NB4 (cell line): ENCODE data around the gene PLEKHM2.

Experiments used
- DNase-seq: peaks from one replicate; pipeline ENCODE4 v3.0.0; 2010; ENCODE audit warnings: low read depth
- H3K4me3 ChIP-seq: one replicate; pipeline ENCODE4 v1.5.1; 2011; ENCODE audit warnings: mild to moderate bottlenecking, low read depth, low read length, moderate library complexity
- CTCF ChIP-seq: IDR thresholded peaks from one replicate; pipeline ENCODE4 v1.5.1; 2012; ENCODE audit warnings: low read depth, low read length
- MYC ChIP-seq: IDR thresholded peaks from 2 replicates; pipeline ENCODE4 v1.6.1; 2011; ENCODE audit warnings: low read depth, low read length
- POLR2A ChIP-seq: IDR thresholded peaks from 2 replicates; pipeline ENCODE4 v1.6.1; 2011; ENCODE audit warnings: mild to moderate bottlenecking; ENCODE audit not compliant: insufficient read length; ENCODE audit errors: extremely low read depth
- TF ChIP-seq, protein P1 (sequence below): IDR thresholded peaks from 2 replicates; pipeline ENCODE4 v1.6.1; 2011; ENCODE audit warnings: low read depth, low read length

PLEKHM2 gene

DNA sequence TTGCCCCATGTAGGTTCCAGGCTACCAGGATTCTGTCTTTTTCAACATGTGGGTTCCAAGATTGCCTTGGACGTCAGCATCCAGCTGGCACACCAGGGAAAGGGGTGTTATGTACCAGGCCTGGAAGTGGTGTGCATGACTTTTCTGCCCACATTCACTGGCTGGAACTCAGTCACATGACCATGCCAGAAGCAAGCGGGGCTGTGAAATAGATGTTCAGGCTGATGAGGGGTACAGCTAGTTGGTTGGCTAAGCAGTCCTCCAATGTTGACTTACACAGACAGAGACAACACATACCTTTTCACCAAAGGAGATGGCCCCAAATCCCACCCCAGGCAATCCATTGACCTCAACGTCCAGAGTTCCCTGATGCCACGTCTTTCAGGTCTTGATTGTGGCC lies 14.3 kb upstream of the PLEKHM2 start:
- TF ChIP-seq MYC (no peak), CTCF (no peak), POLR2A (no peak)
- TF ChIP-seq, protein P1, sequence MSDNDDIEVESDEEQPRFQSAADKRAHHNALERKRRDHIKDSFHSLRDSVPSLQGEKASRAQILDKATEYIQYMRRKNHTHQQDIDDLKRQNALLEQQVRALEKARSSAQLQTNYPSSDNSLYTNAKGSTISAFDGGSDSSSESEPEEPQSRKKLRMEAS = no peak
- DNase-seq = no peak
- H3K4me3 ChIP-seq = no peak overlapping the region

DNA sequence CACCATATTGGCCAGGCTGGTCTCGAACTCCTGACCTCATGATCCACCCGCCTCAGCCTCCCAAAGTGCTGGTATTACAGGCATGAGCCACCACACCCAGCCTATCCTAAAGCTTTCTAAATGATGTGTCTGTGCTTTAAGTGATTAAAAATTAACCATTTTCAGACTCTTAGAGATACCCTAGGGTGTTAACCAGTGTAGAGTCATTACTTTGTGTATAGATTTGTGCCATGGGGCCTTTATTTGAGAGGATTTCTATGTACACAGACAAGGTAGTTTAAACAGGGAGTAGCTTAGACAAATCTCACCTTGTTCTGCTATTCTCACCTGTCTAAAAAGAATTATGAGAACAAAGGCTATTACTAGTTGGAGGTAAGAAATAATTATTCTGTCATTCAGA lies 12.7 kb upstream of the PLEKHM2 start:
- no peak overlapping the region for H3K4me3 ChIP-seq
- TF ChIP-seq CTCF = no peak
- TF ChIP-seq, protein P1 = no peak
- TF ChIP-seq MYC = no peak
- TF ChIP-seq POLR2A = no peak
- no peak for DNase-seq

- H3K4me3 ChIP-seq = no peak overlapping the region
- DNase-seq = no peak
- TF ChIP-seq, protein P1 = no peak
- TF ChIP-seq CTCF (no peak), MYC (no peak)
Observed at GRCh38 chr1:15674386-15675159, 9.5 kb upstream of the PLEKHM2 start.

DNA sequence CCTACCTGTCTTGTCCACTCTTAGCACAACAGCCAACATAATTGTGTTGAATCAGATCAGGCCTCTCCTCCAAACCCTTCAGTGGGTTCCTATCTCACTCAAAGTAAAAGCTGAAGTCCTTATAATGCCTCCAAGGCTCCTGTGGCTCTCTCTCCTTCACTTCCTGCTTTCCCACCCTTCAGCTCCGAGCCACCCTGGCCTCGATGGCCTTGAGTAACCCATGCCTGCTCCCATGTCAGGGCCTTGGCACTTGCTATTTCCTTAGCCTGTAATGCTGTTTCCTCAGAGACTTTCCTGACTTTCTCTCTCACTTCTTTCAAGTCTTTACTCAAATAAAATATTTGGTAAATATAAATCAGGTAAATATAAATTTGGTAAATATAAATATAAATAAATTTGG lies 8.1 kb upstream of the PLEKHM2 start:
- DNase-seq = no peak
- H3K4me3 ChIP-seq = no peak overlapping the region
- no peak for TF ChIP-seq POLR2A
- no peak for TF ChIP-seq CTCF
- no peak for TF ChIP-seq MYC
- TF ChIP-seq, protein P1 = no peak

- no peak for DNase-seq
- TF ChIP-seq, protein P1 = no peak
- TF ChIP-seq MYC (no peak), CTCF (no peak), POLR2A (no peak)
- H3K4me3 ChIP-seq = no peak overlapping the region
Observed at GRCh38 chr1:15676688-15677661, 7.1 kb upstream of the PLEKHM2 start.
